ENCODE results near the gene CD300H.

- no peak for TF ChIP-seq CTCF (IDR thresholded peaks at IDR 0.05)
- TF ChIP-seq EP300 (IDR thresholded peaks at IDR 0.05) = no peak
Measured at GRCh38 chr17:74536890-74537289, 30.4 kb downstream of the CD300H start.

Data from tibial nerve (tissue), 4 donors.